Endothelial cell (in vitro differentiated cells): ENCODE results near the gene TAF4. TPM values are rescaled to one million over a fixed set of nuclear protein-coding genes. Genes with fewer than 3 reads are reported as not detected.

Experiments used
- DNase-seq: peaks from one replicate; pipeline ENCODE4 v3.0.0; 2021; ENCODE audit warnings: low spot score
- H3K27ac Mint-ChIP-seq: one replicate; pipeline ENCODE4 v1.8.0; 2021; ENCODE audit warnings: mixed read lengths, inconsistent platforms; ENCODE audit not compliant: unreplicated experiment
- H3K27me3 Mint-ChIP-seq: one replicate; pipeline ENCODE4 v1.8.0; 2021; ENCODE audit warnings: mild to moderate bottlenecking, moderate library complexity, mixed read lengths, inconsistent platforms; ENCODE audit not compliant: unreplicated experiment
- H3K36me3 Mint-ChIP-seq: one replicate; pipeline ENCODE4 v1.8.0; 2021; ENCODE audit warnings: mild to moderate bottlenecking, low read depth, mixed read lengths, inconsistent platforms; ENCODE audit not compliant: unreplicated experiment
- H3K4me1 Mint-ChIP-seq: one replicate; pipeline ENCODE4 v1.8.0; 2021; ENCODE audit warnings: mild to moderate bottlenecking, mixed read lengths, inconsistent platforms; ENCODE audit not compliant: unreplicated experiment
- H3K4me3 Mint-ChIP-seq: one replicate; pipeline ENCODE4 v1.8.0; 2021; ENCODE audit warnings: mild to moderate bottlenecking, mixed read lengths, inconsistent platforms; ENCODE audit not compliant: unreplicated experiment
- H3K9me3 Mint-ChIP-seq: one replicate; pipeline ENCODE4 v1.8.0; 2021; ENCODE audit warnings: mixed read lengths, inconsistent platforms; ENCODE audit not compliant: unreplicated experiment
- CTCF ChIP-seq: fragments of 200-600 bp; sonication (generic); IDR thresholded peaks from one replicate; pipeline ENCODE4 v1.5.0; 2021; ENCODE audit warnings: antibody characterized with exemption; ENCODE audit not compliant: unreplicated experiment
- total RNA-seq: library from RNA; stranded (reverse); fragmentation: NEBNext Ultra II Directional; extraction: Animal tissue kit (Norgen Biotek cat#: 25700); gene quantifications from one replicate; pipeline ENCODE4 v1.2.1, GENCODE V29; 2021; ENCODE audit not compliant: unreplicated experiment

TAF4 gene
- total RNA-seq, 1 donor from 2014 or later, result 14.2 TPM

GRCh38 chr20:61960836-61961235 lies 104.8 kb downstream of the TAF4 start:
- no peak for DNase-seq

GRCh38 chr20:61958773-61959700 lies 106.6 kb downstream of the TAF4 start:
- TF ChIP-seq CTCF, result no peak
- Mint-ChIP-seq H3K9me3 (no peaks in the 10 kb centered on the region), H3K36me3 (no peaks in the 10 kb centered on the region), H3K4me3 (no peak overlapping the region), H3K27ac (no peak overlapping the region), H3K27me3 (no peaks in the 10 kb centered on the region), H3K4me1 (no peaks in the 10 kb centered on the region)
- no peak for DNase-seq

More at GRCh38 chr20:61960836-61961235, 104.8 kb downstream of the TAF4 start:
- no peaks in the 10 kb centered on the region for H3K36me3 Mint-ChIP-seq
- no peaks in the 10 kb centered on the region for H3K27me3 Mint-ChIP-seq
- no peaks in the 10 kb centered on the region for H3K4me1 Mint-ChIP-seq
- no peaks in the 10 kb centered on the region for H3K9me3 Mint-ChIP-seq
- H3K4me3 Mint-ChIP-seq, result no peak overlapping the region
- TF ChIP-seq CTCF, result no peak
- H3K27ac Mint-ChIP-seq, result no peak overlapping the region

- Mint-ChIP-seq H3K36me3 (no peaks in the 10 kb centered on the region), H3K9me3 (no peaks in the 10 kb centered on the region), H3K27ac (no peak overlapping the region), H3K4me1 (no peaks in the 10 kb centered on the region), H3K27me3 (no peaks in the 10 kb centered on the region), H3K4me3 (no peak overlapping the region)
- peak; percentile 1 for DNase-seq
- TF ChIP-seq CTCF, result no peak
These were observed 107.5 kb downstream of the TAF4 start for GRCh38 chr20:61957961-61958715.

GRCh38 chr20:61956396-61957342 lies 109.0 kb downstream of the TAF4 start:
- H3K27ac Mint-ChIP-seq, result no peak overlapping the region
- peaks cover 3% of the 10 kb centered on the region for H3K36me3 Mint-ChIP-seq
- no peaks in the 10 kb centered on the region for H3K4me1 Mint-ChIP-seq
- no peaks in the 10 kb centered on the region for H3K27me3 Mint-ChIP-seq
- no peaks in the 10 kb centered on the region for H3K9me3 Mint-ChIP-seq
- peak; percentile 1 for DNase-seq
- TF ChIP-seq CTCF, result no peak
- no peak overlapping the region for H3K4me3 Mint-ChIP-seq
